HFF-Myc (cell line): ENCODE data around the gene KLHL29.

Source experiments
- DNase-seq: peaks from one replicate; pipeline ENCODE4 v3.0.0-alpha.2; 2011; ENCODE audit warnings: low read depth; ENCODE audit errors: extremely low read depth
- H3K4me3 ChIP-seq: replicated peaks from 2 replicates; pipeline ENCODE4 v1.5.1; 2011; ENCODE audit warnings: low read depth, mild to moderate bottlenecking, control low read depth, low read length
- CTCF ChIP-seq: IDR thresholded peaks from 2 replicates; pipeline ENCODE4 v1.5.1; 2012; ENCODE audit warnings: mild to moderate bottlenecking, low read depth, low read length, control low read depth; ENCODE audit errors: missing control alignments

Gene KLHL29

DNA sequence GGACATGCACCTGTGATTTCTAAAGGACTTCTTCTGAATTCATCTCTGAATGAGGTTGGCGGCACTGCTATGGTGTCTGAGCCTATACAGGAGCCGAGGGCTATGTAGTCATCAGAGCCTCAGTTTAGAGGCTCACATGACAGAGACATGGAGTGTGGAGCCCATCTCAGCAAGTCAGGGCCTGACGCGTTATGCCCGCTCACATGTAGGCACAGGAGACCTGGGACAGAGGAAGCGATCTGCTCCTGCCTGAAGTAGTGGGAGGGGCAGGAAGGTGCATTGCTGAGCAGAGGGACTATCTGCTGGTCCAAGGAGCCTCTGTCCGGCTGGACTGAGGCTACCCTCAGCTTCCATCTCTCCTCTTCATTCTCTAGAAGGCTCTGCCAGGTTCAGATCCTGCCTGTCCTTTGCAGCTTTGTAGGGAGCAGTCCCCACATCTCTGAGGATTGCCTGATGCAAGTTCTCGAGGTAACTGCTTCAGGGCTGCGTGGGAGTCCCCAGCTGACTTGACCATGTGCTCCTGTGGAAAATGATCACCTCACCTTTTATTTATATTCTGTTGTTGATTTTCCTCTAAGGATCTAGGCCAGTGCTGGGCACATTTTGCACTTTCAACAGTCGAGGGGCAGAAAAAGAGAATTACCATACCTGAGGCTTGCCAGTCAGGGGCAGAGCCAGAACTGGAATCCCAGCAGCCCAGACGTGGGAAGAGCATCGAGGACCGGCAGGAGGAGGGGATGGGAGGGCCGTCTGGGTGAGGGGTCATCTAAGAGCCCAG is 16.6 kb downstream of the KLHL29 start:
- TF ChIP-seq CTCF = no peak
- no peak overlapping the region for H3K4me3 ChIP-seq
- no peak for DNase-seq

DNA sequence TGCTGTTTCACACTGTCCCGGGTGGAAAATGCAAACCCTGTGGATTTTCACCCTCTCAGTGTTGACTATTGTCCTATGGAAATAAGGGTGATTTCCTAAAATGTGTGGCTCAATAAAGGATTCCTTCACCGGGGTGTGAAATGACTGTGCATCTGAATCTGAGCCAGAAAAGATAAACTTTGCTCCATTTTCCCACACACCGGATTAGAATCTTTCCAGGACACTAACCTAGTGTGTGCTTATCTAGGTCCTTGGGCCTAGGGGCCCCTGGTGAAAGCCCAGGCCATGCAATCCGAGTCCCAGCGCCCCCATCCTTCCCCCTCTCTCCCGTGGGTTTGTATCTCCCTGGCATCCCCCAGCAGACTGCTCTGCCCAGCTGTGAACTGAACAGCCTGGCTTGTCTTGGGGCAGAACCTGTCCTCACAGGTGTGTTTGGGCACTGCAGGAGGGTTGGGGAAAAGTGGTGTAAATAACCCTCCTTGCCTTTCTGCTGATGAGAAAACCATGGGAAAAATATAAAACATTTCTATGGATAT is 17.3 kb downstream of the KLHL29 start:
- no peak overlapping the region for H3K4me3 ChIP-seq
- no peak for TF ChIP-seq CTCF
- no peak for DNase-seq

- TF ChIP-seq CTCF = peak; percentile 33
- H3K4me3 ChIP-seq = no peak overlapping the region
- peak; percentile 77 for DNase-seq
Observed at GRCh38 chr2:23404426-23404825, 19.4 kb downstream of the KLHL29 start.

DNA sequence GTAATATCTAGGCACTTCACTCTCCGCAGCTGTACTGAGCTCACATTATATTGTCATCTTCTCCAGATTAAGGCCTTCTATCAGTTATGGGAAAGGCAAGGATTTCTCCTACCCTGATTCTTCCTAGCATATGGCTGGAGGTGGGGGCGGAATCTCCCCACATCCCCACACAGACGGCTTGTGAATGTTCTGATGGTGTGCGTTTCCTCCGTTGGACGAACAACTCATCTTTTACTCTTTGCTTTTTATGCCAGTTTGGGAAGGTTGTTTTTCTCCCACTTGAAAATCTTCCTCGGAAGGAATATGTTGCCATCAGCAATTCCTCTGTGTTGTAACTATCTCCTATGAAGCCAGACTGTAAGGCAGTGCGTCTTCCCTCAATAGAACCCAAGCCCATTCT is 24.3 kb downstream of the KLHL29 start:
- no peak for TF ChIP-seq CTCF

GRCh38 chr2:23410596-23410995 is 25.6 kb downstream of the KLHL29 start:
- no peak overlapping the region for H3K4me3 ChIP-seq
- peak; percentile 65 for DNase-seq
- TF ChIP-seq CTCF = no peak

More for the DNA sequence above, 24.3 kb downstream of the KLHL29 start:
- H3K4me3 ChIP-seq = no peak overlapping the region
- no peak for DNase-seq

GRCh38 chr2:23411752-23412431 is 26.9 kb downstream of the KLHL29 start:
- no peak overlapping the region for H3K4me3 ChIP-seq
- no peak for TF ChIP-seq CTCF
- DNase-seq = peak; percentile 65
